Fibroblast of skin of left biceps (primary cell): ENCODE results near the gene C5orf63.
"Not testable (repeated sequence)": the region's sequence is repeated elsewhere in the genome, so short reads cannot be mapped to it uniquely, and the experiment has no call there.

Source experiments
- DNase-seq, 2 experiments: peaks; one replicate each; pipeline ENCODE4 v3.0.0-alpha.2; 2013; ENCODE audit warnings: low read depth in 2 of 2

The C5orf63 gene

DNA sequence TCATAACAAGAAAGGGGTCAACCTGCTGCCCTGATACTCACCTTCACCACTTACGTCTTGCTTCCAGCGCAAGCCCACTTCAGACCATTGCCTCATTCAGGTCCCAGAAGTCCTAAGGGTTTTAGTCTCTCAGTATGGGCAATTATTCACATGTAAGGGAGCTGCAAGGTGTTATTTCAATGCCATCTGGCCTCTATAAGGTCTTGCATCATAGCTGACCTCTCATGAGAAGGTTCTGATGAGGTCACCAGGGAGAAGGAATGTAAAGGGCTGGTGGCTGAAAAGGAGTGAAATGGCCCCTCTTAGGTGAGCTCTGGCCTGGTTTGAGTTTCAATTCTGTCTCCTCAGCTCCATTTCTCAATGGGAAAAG, 41.5 kb downstream of the C5orf63 start:
- DNase-seq, result no peak

DNA sequence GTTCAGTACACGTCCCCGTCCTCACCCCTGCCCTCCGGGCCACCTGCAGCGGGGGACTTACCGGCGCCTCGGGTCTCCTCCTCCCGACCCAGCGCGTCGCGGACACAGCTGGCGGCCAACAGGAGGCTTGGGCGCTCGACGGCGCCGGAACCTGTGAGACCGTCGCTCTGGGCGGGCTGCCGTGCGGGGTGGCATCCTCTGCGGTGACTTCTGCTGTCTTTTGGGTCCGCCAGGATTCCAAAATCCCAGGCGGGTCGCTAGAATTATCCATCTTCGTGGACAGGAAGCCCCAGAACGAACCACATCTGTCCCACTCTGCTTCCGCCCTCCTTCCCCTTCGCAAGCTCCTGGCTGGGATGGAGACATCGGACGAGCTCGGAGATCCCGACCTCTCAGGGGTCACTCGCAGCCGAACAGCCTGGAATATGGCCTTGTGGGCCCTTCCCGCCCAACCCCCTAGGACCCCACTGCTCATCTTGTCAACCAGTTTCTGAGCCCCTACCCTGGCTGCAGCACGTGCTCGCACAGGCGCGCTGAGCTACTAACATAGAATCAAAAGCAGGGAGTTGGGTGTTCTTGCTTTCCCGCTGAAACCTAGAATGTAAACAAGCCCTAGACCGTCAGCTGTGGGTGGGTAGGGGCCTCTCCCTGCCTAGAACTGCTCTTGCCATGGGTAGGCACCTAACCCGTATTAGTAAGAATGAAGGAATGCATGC, 42.0 kb downstream of the C5orf63 start:
- no peak for DNase-seq

DNA sequence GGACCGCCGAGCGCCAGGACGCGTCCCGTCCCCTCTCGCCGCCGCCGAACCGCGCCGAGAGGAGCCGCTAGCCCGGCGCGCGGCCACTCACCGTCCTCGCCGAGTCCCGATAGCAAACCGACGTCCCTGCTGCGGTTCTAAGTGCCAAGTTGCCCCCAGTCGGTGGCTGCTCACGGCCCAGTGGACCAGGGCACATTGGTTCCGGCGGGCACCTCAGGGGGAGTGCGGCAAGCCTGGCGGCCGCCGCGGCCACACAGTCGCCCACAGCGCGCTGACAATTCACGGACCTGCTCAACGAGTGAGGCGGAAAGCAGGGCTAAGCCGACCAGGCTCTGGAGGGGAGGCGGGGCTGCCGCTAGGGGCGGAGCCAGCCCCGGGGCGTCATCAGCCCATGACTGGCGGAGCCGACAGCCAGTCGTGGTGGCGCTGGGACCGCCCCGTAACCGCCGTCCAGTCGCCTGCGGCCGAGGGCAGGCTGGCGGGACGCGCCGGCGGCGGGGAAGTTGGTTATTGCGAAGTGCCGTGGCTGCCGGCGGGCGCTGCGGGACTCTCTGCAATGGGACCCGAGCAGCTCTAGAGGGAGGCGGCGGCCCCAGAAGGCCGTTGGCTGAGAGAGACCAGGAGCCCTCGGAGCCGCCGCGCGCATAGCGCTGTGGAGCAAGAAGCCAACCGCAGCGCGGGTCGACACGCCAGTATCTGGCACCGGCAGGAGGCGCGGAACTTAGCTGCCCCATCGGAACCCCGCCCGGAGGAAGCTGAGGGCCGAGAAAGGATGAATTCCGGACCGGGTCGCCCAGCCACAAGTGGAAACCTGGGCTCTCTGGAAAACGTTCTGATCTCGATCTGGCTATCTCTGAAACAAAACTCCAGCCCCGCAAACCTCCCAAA, 42.8 kb downstream of the C5orf63 start, which contains the start of gene MARCHF3:
MARCHF3 (minus strand) TSS at position 300 of the 888 bp plus-strand sequence. CDS start 112,387 bp downstream, outside the sequence.
- peak; percentile 78 to 84 for DNase-seq

DNA sequence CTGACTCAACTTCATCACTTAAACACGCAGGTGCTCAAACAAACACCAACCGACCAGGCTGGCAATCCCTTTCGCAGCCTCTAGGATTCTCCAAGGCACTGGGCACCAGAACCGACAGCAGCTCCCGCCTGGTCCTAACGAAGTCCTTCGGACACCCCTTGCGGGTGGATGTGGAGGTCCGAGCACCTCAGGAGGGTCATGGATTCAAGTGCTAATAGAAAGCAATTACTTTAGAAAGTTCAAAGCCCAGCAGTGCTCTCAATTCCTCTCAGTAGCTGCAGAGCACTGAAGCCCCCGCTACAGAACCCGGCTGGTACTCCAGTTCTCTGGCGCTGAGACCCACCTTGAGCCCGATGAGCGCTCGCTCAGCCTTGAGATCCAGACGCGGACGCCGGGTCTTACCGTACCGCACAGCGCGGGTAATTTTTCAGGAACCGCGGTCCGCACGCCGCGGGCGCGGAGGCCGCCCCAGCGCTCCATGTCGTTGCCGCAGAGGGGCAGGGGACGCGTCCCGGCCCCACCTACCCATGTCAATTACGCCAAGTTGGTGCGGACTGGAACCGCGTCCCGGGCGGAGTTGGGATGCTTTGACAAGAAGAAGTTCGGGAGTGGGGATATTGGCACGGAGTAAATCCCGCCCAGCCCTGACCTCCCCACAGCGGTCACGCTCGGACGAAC, 43.6 kb downstream of the C5orf63 start:
- no peak for DNase-seq

DNA sequence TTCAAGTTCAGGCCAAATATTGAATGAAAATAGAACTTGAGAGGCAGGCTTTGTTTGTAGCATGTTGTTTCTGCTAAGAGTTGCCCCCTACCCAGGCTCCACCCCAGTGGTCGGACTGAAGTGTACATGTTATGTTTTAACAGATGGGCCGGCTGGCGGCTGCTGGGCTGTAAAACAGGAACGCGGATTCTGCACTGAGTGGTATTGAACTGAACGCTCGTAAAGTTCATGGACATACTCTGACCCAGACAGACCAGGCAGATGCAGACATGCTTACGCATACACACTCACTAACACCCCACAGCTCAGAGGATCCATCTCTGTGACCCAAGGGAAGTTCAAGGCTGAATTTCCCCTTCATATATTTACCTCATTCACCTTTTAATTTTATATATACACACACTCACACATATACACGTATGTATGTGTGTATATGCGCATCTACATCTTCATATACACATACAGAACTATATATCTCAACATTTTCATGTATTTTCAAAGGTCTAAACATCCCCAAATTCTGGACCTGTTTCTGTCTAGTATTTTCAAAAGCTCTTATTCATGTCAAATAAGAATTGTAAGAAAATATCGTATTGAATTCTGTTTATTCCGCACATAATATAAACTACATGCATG, 44.4 kb downstream of the C5orf63 start:
- DNase-seq, result no peak

DNA sequence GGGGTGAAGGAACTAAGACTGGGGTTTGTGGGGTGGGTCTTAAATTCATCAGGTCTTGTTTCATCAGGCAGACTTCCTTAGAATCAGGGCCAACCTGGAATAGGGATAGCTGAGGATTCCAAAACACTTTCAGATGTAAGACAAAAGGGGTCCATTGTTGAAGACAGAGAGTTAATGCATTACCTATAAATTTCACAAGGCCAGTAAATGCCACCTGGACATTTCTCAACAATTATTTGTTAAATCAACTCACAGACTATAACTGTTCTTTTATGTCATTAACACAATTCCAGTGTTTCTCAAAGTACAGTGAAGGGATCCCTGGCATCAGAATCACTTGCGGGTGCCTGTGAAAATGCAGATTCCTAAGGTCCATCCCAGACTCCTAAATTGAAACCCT, 45.8 kb downstream of the C5orf63 start:
- no peak for DNase-seq

DNA sequence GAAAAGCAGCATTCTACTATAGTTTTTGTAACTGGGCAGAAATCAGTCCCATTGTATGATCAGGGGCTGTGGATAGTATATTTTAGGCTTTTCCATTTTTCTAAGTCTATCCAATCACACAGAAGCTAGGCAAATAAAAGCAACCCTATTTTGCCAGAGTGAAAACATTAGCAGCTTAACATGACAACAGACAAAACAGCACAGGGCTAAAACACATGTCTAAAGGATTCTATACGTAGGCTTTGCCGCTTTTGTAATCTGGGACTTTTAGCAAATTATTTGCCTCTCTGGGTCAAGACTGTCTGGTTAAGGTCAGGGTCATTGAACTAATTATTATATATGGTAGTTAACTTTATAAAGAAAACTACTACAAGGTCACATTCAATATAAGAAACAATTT, 47.1 kb downstream of the C5orf63 start:
- no peak for DNase-seq

DNA sequence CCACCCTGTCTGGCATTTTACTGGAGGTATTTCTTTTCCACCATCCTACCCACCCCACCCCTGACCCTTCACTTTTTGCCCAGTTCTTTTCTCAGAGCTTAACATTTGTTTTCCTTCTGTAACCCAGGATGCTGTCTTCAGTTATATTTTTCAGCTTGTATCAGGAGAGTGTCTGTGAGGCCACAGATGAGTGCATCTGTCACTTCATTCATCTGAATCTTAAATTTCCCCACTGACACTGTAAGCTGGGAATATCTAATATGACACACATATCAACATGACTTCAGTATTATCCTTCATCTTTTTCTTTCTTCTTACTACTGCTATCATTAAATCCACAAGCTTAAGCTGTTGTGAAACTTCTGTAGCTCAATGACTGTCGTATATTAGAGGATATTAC, 47.8 kb downstream of the C5orf63 start:
- DNase-seq, result no peak

DNA sequence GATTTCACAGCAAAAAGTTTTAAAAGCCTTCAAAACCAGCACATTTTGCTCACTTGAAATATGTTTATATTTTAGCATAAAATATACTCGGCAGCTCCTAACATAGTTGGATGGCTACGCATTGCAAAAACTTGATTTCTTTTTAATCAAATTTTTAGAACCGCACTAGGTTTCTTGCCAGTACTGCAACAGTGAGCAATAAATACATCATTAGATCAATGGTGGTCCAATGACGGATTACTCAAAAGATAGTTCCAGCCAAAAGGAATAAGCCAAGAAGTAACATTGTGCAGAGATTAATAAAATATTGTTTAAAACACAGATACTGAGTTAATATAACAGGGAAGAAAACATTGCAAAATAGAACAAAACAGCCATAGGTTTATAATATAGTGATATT, 48.5 kb downstream of the C5orf63 start:
- no peak for DNase-seq

DNA sequence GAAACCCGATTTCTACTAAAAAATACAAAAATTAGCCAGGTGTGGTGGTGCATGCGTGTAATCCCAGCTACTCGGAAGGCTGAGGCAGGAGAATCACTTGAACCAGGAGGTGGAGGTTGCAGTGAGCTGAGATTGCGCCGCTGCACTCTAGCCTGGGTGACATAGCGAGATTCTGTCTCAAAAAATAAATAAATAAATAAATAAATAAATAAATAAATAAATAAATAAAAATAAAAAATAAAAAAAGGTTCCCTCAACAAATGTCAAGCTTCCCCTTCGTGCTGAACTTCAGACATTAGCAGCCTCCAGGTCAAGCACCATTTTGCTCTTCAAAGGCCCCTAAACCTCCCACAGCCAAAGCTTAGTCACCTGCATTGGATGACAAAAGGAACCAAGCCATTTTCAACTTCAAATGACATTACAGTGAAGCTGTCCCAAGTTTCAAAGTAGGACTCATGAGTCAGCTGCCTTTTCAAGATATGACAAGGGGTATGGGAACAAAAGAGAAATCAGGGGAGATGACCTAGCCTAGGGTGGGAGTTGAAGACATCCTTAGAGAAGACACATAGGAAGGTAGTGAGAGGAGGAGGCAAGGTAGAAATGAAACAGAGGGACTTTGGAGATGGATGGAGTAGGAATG, 49.6 kb downstream of the C5orf63 start:
- not testable (repeated sequence) for DNase-seq

DNA sequence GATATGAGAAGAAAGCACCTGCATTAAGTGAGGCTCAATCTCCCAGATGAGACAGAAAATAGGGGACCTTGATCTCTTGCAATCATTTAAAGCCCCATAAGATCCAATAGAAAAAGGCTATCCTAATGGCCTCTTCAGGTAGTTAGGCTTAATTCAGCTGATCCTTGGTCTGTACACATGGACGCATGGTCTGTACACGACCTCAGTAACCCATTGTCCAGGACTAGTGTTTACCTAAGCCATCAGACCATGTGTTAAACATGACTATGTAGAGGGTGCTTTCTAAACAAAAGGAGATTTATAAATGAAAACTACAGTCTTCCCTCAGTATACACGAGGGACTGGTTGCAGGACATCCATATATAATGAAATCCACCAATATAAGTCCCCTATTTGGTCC, 50.5 kb downstream of the C5orf63 start:
- DNase-seq, result no peak

DNA sequence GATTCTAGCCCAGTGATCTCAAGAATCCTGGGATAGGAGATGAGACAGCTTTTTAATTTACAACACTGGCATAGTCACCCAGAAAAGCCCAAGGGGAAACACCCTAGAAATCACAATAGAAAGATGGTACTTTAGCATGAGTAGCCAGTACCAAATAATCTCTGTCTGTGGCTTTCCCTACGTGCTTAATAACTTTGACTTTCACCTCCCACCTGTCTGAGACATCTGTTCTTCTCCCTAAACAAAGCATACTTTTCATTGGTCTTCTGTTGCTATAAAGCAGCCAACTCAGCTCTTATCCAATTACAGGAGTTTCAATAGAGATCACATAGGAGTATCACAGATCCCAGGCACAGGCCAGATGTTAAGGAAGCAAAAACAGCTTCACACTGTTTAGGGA, 53.4 kb downstream of the C5orf63 start:
- DNase-seq, result no peak

DNA sequence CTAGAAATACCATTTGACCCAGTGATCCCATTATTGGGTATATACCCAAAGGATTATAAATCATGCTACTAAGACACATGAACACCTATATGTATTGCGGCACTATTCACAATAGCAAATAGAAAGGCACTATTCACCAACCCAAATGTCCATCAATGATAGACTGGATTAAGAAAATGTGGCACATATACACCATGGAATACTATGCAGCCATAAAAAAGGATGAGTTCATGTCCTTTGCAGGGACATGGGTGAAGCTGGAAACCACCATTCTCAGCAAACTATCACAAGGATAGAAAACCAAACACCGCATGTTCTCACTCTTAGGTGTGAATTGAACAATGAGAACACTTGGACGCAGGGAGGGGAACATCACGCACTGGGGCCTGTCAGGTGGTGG, 56.6 kb downstream of the C5orf63 start:
- DNase-seq, result not testable (repeated sequence)

DNA sequence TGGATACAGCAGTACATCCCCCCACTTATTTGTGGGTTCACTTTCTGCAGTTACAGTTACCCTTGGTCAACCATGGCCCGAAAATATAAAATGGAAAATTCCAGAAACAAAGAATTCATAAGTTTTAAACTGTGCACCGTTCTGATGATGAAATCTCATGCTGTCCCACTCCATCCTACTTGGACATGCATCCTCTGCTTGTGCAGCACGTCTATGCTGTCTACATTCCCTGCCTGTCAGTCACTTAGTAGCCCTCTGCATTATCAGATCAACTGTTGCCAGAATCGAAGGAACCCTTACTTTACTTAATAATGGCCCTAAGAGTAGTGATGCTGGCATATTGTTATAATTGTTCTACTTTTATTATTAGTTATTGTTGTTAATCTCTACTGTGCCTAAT, 57.6 kb downstream of the C5orf63 start:
- DNase-seq, result no peak

DNA sequence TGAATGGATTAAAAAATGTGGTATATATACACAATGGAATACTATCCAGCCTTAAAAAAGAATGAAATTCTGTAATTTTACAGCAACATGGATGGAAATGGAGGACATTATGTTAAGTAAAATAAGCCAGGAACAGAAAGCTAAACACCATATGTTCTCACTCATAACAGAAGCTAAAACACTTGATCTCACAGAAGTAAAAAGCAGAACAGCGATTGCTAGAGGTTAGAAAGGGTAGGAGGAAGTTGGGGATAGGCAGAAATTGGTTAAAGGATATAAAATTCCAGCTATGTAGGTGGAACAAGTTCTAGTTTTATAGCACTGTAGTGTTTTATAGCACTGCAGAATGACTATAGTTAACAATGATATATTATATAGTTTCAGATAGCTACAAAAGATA, 58.7 kb downstream of the C5orf63 start:
- DNase-seq, result no peak

DNA sequence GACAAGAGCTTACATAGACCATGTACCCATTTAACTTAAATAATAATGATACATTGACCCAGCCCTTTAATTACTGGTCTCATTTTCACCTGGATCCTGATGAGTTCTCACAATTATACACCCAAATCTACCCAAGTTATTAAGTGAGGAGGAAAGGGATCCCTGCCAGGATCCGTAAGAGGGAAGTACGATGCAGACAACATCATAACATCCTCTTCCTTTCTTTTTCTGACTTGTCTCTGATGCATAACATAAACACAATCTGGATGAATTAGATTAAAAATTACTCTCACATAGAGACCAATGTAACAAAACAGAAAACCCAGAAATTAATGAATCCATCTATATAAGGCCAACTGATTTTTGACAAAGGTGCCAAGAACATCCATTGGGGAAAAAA, 59.9 kb downstream of the C5orf63 start:
- no peak for DNase-seq

DNA sequence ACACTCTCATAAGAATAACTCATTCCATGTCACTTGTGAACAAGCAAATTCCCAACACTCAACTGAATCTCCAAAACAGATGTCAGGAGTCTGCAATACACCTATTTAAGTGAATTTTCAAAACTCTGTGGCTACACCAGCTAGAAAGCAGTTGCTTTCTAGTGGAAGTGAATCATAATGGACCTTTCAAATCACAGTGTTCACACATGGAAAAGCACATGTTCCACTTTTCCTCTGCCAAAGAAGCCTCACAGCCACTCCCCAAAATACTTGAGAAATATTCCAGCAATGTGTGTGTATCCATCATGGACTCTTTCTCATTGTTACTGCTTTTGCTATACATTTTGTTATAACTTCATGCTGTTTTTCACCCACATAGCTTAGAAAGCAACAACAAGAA, 60.4 kb downstream of the C5orf63 start:
- DNase-seq, result peak; percentile 56 to 64

DNA sequence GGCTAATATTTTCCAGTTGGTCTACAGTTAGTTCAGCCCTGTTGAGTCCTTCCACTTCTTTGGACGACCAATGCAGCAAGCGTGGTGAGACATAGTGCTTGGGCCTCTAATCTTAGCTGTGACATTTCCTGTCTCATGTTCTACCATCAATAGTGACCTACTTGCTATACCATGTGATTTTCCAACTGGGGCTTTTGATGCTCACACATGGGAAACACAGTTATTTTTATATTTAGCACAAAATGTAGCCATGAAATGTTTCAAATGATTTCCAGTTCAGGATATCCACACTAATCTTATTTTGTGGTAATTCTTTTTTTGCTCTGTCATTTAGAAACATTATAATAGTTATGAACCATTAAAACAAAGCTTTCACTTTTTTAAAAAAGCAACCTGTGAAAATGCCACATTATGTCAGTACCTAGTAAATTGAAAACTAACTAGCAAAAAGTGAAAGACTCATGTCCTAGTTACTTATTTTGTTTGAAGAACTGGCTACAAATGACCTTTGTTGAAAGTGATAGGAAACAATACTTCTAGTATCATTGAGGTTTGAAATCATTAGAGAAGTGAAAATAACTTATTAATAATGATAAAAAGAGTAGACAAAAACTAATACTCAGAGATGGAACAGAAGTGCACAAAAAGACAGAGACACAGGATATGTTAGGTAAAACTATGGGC, 61.2 kb downstream of the C5orf63 start:
- DNase-seq, result no peak

DNA sequence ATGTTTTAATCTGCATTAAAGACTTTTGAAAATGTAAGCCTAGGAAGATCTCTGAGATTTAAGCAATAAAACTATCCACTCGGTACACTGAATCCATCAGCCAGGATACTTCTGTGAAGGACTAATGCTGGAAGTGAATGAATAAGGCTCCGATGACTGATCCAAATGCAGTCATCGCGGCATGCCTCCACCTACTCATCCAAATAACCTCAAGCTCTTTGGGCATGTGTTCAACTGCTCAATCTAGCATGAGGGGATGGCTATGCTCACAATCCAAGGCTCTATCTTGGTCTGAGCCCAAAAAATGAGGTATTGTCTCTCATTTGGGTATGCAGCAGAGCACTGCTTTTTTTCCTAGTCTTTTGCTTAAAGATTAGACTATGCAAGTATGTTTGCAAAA, 62.1 kb downstream of the C5orf63 start:
- DNase-seq, result peak; percentile 64

DNA sequence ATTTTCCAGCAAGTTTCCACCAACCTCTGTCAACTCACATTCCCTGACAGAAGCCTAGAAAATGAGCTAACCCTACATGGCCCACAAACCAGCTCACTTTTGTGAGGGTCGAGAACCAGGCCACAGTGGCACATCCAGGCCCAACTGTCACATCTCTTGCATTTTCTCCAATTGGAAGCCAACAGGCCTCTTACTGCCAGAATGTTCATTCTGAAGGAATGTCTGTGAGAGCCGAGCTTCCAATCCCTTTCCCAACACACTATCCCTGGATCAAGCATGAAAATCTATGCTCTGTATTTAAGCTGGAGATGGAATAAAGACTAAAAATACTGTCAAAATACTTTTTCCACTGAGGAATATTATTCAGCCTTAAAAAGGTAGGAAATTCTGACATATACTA, 62.9 kb downstream of the C5orf63 start:
- DNase-seq, result no peak

DNA sequence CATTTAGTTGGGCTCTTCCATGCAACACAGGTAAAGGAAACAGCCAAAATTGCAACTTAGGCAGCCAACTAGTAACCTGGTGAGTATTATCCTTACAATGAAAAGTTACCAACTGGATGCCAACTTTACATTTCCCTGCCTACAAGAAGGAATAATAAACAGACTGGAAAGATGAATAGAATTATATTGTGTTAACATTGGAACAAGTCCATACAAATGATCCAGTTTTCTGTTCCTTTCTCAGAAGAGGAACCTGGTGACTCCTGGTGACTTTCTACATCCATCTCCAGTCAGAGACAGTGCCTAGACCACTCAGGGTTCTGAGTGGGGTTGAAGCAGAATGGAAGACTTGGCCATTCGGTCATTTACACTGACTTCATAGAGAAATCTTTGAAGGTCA, 63.5 kb downstream of the C5orf63 start:
- no peak for DNase-seq
